ENCODE data around the gene KRTAP10-11.

GRCh38 chr21:44625756-44626155 lies 20.5 kb upstream of the KRTAP10-11 start:
- TF ChIP-seq CTCF (conservative IDR thresholded peaks at IDR 0.05; ENCODE audit: low read depth in 2 of 2) (no peak), EZH2phosphoT487 (IDR thresholded peaks at IDR 0.05; ENCODE audit: unreplicated experiment) (no peak), POLR2AphosphoS5 (IDR thresholded peaks at IDR 0.05; ENCODE audit: low read depth) (no peak), EZH2 (IDR thresholded peaks at IDR 0.05; ENCODE audit: low read depth, unreplicated experiment) (no peak), JUNB (IDR thresholded peaks at IDR 0.05; ENCODE audit: unreplicated experiment) (no peak), CREB1 (CRISPR knock-in tag; IDR thresholded peaks at IDR 0.05; ENCODE audit: low read depth) (no peak), STAT1 (IDR thresholded peaks at IDR 0.05; ENCODE audit: unreplicated experiment) (no peak)

All from GM23338 (cell line).